ENCODE data around the gene METTL15.
"Not testable (repeated sequence)": the region's sequence is repeated elsewhere in the genome, so short reads cannot be mapped to it uniquely, and the experiment has no call there.

Gene METTL15

GRCh38 chr11:28110821-28111200, 2.6 kb downstream of the METTL15 start:
- DNase-seq = no peak

- DNase-seq = no peak
Observed at GRCh38 chr11:28114116-28114515, 5.9 kb downstream of the METTL15 start.

- no peak for DNase-seq
Observed at GRCh38 chr11:28114731-28115130, 6.5 kb downstream of the METTL15 start.

- no peak for DNase-seq
Observed at GRCh38 chr11:28117712-28118111, 9.5 kb downstream of the METTL15 start.

- DNase-seq = no peak
Observed at GRCh38 chr11:28123151-28123581, 15.0 kb downstream of the METTL15 start.

GRCh38 chr11:28132548-28132947, 24.4 kb downstream of the METTL15 start:
- DNase-seq = no peak

GRCh38 chr11:28133146-28133545, 25.0 kb downstream of the METTL15 start:
- DNase-seq = no peak

- DNase-seq = not testable (repeated sequence)
Observed at GRCh38 chr11:28136157-28136556, 28.0 kb downstream of the METTL15 start.

- no peak for DNase-seq
Observed at GRCh38 chr11:28137366-28137765, 29.2 kb downstream of the METTL15 start.

- no peak for DNase-seq
Observed at GRCh38 chr11:28137832-28138231, 29.6 kb downstream of the METTL15 start.

GRCh38 chr11:28139841-28140415, 31.7 kb downstream of the METTL15 start:
- DNase-seq = no peak

GRCh38 chr11:28140689-28141455, 32.7 kb downstream of the METTL15 start:
- DNase-seq = no peak

GRCh38 chr11:28142724-28143123, 34.5 kb downstream of the METTL15 start:
- DNase-seq = no peak

- DNase-seq = no peak
Observed at GRCh38 chr11:28144808-28145207, 36.6 kb downstream of the METTL15 start.

GRCh38 chr11:28146123-28146751, 38.0 kb downstream of the METTL15 start:
- no peak for DNase-seq

- no peak for DNase-seq
Observed at GRCh38 chr11:28152743-28153142, 44.6 kb downstream of the METTL15 start.

- DNase-seq = no peak
Observed at GRCh38 chr11:28153586-28153985, 45.4 kb downstream of the METTL15 start.

GRCh38 chr11:28168718-28169117, 60.5 kb downstream of the METTL15 start:
- no peak for DNase-seq

GRCh38 chr11:28169816-28170215, 61.6 kb downstream of the METTL15 start:
- DNase-seq = no peak

GRCh38 chr11:28170759-28171158, 62.6 kb downstream of the METTL15 start:
- DNase-seq = no peak

- DNase-seq = no peak
Observed at GRCh38 chr11:28176351-28176750, 68.2 kb downstream of the METTL15 start.

- DNase-seq = no peak
Observed at GRCh38 chr11:28195449-28195848, 87.3 kb downstream of the METTL15 start.

GRCh38 chr11:28209906-28210305, 101.7 kb downstream of the METTL15 start:
- no peak for DNase-seq

- not testable (repeated sequence) for DNase-seq
Observed at GRCh38 chr11:28222063-28222462, 113.9 kb downstream of the METTL15 start.
